ENCODE data around the gene LDLRAD1.

The LDLRAD1 gene

GRCh38 chr1:53984726-53985125 lies 33.3 kb downstream of the LDLRAD1 start:
- no peak for TF ChIP-seq ZNF707 (tag by site-specific recombination; IDR thresholded peaks at IDR 0.05)
- no peak for TF ChIP-seq ZNF433 (tag by site-specific recombination; IDR thresholded peaks at IDR 0.05; ENCODE audit: low read depth)
- TF ChIP-seq PRDM1 (tag by site-specific recombination; IDR thresholded peaks at IDR 0.05) = no peak
- TF ChIP-seq, protein P1, sequence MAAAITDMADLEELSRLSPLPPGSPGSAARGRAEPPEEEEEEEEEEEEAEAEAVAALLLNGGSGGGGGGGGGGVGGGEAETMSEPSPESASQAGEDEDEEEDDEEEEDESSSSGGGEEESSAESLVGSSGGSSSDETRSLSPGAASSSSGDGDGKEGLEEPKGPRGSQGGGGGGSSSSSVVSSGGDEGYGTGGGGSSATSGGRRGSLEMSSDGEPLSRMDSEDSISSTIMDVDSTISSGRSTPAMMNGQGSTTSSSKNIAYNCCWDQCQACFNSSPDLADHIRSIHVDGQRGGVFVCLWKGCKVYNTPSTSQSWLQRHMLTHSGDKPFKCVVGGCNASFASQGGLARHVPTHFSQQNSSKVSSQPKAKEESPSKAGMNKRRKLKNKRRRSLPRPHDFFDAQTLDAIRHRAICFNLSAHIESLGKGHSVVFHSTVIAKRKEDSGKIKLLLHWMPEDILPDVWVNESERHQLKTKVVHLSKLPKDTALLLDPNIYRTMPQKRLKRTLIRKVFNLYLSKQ (tag by site-specific recombination; IDR thresholded peaks at IDR 0.05; ENCODE audit: borderline replicate concordance) = no peak
- TF ChIP-seq ZNF335 (tag by site-specific recombination; conservative IDR thresholded peaks at IDR 0.05) = no peak
- no peak for TF ChIP-seq ZNF341 (tag by site-specific recombination; IDR thresholded peaks at IDR 0.05; ENCODE audit: low read depth)
- H3K27ac ChIP-seq (ENCODE audit: extremely low read depth, low read depth, low read length) = no peak overlapping the region
- no peaks in the 10 kb centered on the region for H3K9me3 ChIP-seq (ENCODE audit: control insufficient read depth, insufficient read depth, low read depth, low read length)
- POLR2A ChIA-PET = no interaction called here
- H3K36me3 ChIP-seq (ENCODE audit: control insufficient read depth in 2 of 2, insufficient read depth in 1 of 2, low read length in 2 of 2) = no peaks in the 10 kb centered on the region
- no peaks in the 10 kb centered on the region for H3K4me1 ChIP-seq (ENCODE audit: control insufficient read depth, insufficient read depth, low read length)
- no peak overlapping the region for H3K4me3 ChIP-seq (ENCODE audit: low read depth, low read length)
- CTCF ChIA-PET = no interaction called here

DNA sequence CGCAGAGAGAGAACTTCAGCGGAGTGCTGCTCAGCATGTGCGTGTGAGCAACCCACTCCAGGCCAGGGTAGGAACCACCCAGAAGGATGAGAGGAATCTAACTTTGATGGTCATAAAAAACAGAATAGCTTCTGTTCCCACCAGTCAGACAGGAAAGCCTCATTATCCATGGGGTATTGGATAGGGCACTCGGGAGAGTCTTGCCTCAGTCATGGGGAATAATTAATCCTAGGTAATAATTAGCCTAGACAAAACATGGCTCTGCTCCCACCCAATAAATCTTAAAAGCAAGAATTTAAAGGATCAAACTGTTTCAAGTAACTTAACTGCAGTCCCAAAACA lies 35.3 kb downstream of the LDLRAD1 start:
- POLR2A ChIA-PET = no interaction called here
- CTCF ChIA-PET = interaction anchor here (0.9 to 1.2 kb wide), 4 partner anchors 9 to 809 kb away, joined by 3 to 4 read pairs (median 3); no protein-coding TSS in a partner anchor
- no peak overlapping the region for H3K4me3 ChIP-seq (ENCODE audit: low read depth, low read length)
- TF ChIP-seq ZNF473 (tag by site-specific recombination; IDR thresholded peaks at IDR 0.05) = no peak
- no peaks in the 10 kb centered on the region for H3K4me1 ChIP-seq (ENCODE audit: control insufficient read depth, insufficient read depth, low read length)
- no peaks in the 10 kb centered on the region for H3K36me3 ChIP-seq (ENCODE audit: control insufficient read depth in 2 of 2, insufficient read depth in 1 of 2, low read length in 2 of 2)
- no peaks in the 10 kb centered on the region for H3K9me3 ChIP-seq (ENCODE audit: control insufficient read depth, insufficient read depth, low read depth, low read length)
- H3K27ac ChIP-seq (ENCODE audit: extremely low read depth, low read depth, low read length) = no peak overlapping the region; the same call in 1 of the 2 replicates

DNA sequence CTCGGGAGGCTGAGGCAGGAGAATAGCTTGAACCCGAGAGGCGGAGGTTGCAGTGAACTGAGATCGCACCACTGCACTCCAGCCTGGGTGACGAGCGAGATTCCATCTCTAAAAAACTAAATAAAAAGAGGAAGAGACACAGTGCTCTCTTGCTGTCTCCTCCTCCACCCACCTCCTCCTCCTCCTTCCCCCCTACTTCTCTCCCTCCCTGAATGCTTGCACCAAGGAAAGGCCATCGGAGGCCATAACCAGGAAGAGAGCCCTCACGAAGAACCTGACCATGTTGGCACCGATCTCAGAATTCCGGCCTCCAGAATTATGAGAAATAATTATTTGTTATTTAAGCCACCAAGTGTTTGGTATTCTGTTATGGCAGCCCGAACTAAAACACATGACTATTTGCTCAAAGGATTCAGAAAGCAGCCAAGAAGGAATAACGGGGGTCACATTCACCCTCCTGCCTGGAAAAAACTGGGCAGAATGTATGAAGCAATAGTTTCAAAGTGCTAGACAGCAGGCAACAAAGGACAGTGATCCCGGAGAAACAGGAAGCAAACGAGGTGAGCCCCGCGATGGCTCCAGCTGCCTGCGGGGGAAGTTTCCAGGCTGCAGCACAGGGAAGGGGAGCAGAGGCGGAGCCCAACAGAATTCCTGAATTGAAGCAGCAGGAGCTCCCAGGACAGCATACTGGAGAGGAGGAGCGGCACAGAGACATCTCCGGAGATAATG lies 35.8 kb downstream of the LDLRAD1 start:
- TF ChIP-seq ZNF549 (tag by site-specific recombination; IDR thresholded peaks at IDR 0.05) (no peak), ZNF610 (tag by site-specific recombination; IDR thresholded peaks at IDR 0.05; ENCODE audit: borderline replicate concordance) (peak; percentile 54; the same call in 1 of the 2 replicates), ZBTB7A (tag by site-specific recombination; IDR thresholded peaks at IDR 0.05; ENCODE audit: low read depth) (no peak), ZNF449 (tag by site-specific recombination; IDR thresholded peaks at IDR 0.05) (peak; percentile 66), ZIC2 (tag by site-specific recombination; IDR thresholded peaks at IDR 0.05) (peak; percentile 19; the same call in 1 of the 2 replicates)
- TF ChIP-seq, protein P2, sequence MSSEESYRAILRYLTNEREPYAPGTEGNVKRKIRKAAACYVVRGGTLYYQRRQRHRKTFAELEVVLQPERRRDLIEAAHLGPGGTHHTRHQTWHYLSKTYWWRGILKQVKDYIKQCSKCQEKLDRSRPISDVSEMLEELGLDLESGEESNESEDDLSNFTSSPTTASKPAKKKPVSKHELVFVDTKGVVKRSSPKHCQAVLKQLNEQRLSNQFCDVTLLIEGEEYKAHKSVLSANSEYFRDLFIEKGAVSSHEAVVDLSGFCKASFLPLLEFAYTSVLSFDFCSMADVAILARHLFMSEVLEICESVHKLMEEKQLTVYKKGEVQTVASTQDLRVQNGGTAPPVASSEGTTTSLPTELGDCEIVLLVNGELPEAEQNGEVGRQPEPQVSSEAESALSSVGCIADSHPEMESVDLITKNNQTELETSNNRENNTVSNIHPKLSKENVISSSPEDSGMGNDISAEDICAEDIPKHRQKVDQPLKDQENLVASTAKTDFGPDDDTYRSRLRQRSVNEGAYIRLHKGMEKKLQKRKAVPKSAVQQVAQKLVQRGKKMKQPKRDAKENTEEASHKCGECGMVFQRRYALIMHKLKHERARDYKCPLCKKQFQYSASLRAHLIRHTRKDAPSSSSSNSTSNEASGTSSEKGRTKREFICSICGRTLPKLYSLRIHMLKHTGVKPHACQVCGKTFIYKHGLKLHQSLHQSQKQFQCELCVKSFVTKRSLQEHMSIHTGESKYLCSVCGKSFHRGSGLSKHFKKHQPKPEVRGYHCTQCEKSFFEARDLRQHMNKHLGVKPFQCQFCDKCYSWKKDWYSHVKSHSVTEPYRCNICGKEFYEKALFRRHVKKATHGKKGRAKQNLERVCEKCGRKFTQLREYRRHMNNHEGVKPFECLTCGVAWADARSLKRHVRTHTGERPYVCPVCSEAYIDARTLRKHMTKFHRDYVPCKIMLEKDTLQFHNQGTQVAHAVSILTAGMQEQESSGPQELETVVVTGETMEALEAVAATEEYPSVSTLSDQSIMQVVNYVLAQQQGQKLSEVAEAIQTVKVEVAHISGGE (tag by site-specific recombination; conservative IDR thresholded peaks at IDR 0.05; ENCODE audit: low read depth) = peak; percentile 84
- Histone ChIP-seq H3K27ac (ENCODE audit: extremely low read depth, low read depth, low read length) (no peak overlapping the region; the same call in 1 of the 2 replicates), H3K36me3 (ENCODE audit: control insufficient read depth in 2 of 2, insufficient read depth in 1 of 2, low read length in 2 of 2) (no peaks in the 10 kb centered on the region), H3K4me3 (ENCODE audit: low read depth, low read length) (no peak overlapping the region), H3K9me3 (ENCODE audit: control insufficient read depth, insufficient read depth, low read depth, low read length) (no peaks in the 10 kb centered on the region), H3K4me1 (ENCODE audit: control insufficient read depth, insufficient read depth, low read length) (no peaks in the 10 kb centered on the region)
- POLR2A ChIA-PET = no interaction called here
- CTCF ChIA-PET = interaction anchor here (0.7 to 1.2 kb wide), 4 partner anchors 10 to 101 kb away, joined by 3 to 5 read pairs (median 3); no protein-coding TSS in a partner anchor

Measured in HEK293 (cell line).